ENCODE data around the gene WDR37. TPM values are rescaled to one million over a fixed set of nuclear protein-coding genes. Genes with fewer than 3 reads are reported as not detected.

The WDR37 gene
- total RNA-seq, 1 experiment from 2014 or later: 4.5 TPM

GRCh38 chr10:1096287-1096889 lies 40.2 kb downstream of the WDR37 start:
- Histone ChIP-seq H3K9me2 (replicated peaks; ENCODE audit: low read length) (no peaks in the 10 kb centered on the region), H3K4me3 (ENCODE audit: low read length) (no peak overlapping the region), H3K79me2 (ENCODE audit: low read length) (no peaks in the 10 kb centered on the region), H4K20me1 (ENCODE audit: low read length) (no peaks in the 10 kb centered on the region), H3K4me1 (ENCODE audit: insufficient read depth, low read length) (no peaks in the 10 kb centered on the region), H3K36me3 (ENCODE audit: low read depth, low read length) (no peaks in the 10 kb centered on the region), H3K9me3 (ENCODE audit: low read length) (no peaks in the 10 kb centered on the region), H3F3A (ENCODE audit: low read length, unreplicated experiment) (no peaks in the 10 kb centered on the region), H3K4me2 (ENCODE audit: low read length) (no peak overlapping the region), H3K27me3 (ENCODE audit: low read length) (no peaks in the 10 kb centered on the region), H2AFZ (ENCODE audit: low read length) (no peak overlapping the region), H3K27ac (ENCODE audit: low read length) (no peak overlapping the region), H3K9ac (ENCODE audit: low read length) (no peak overlapping the region)
- POLR2A ChIA-PET (ENCODE audit: unreplicated experiment): no interaction called here
- DNase-seq (no peak), ATAC-seq (no peak)
- BruUV-seq (replicated peaks): no TSS peak
- intact Hi-C loops (cut with micrococcal nuclease): no loop called here
- CTCF ChIA-PET: no interaction called here
- TF ChIP-seq, protein P1, sequence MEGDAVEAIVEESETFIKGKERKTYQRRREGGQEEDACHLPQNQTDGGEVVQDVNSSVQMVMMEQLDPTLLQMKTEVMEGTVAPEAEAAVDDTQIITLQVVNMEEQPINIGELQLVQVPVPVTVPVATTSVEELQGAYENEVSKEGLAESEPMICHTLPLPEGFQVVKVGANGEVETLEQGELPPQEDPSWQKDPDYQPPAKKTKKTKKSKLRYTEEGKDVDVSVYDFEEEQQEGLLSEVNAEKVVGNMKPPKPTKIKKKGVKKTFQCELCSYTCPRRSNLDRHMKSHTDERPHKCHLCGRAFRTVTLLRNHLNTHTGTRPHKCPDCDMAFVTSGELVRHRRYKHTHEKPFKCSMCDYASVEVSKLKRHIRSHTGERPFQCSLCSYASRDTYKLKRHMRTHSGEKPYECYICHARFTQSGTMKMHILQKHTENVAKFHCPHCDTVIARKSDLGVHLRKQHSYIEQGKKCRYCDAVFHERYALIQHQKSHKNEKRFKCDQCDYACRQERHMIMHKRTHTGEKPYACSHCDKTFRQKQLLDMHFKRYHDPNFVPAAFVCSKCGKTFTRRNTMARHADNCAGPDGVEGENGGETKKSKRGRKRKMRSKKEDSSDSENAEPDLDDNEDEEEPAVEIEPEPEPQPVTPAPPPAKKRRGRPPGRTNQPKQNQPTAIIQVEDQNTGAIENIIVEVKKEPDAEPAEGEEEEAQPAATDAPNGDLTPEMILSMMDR (conservative IDR thresholded peaks at IDR 0.05; ENCODE audit: low read depth, low read length): no peak
- TF ChIP-seq EZH2phosphoT487 (IDR thresholded peaks at IDR 0.05; ENCODE audit: borderline replicate concordance, low read length) (no peak), EZH2 (IDR thresholded peaks at IDR 0.05; ENCODE audit: low read length, unreplicated experiment) (no peak)

DNA sequence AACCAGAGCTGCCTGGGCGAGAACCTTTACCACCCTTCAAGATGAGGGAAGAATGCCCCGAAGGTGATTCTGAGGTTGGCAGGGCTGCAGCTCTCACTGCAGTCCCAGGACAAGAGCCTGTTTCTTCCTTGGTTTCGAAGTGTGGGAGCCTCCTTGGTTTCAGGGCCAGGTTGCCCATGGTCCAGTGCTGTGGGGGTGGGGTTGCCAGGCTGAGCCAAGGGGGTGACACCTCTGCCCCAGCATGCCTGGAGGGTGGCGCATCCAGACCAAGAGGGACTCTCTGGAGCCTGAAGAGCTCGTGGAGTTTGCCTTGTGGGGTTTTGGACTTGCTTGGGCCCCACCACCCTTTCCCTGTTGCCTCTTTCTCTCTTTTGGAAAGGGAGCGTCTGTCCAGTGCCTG lies 41.3 kb downstream of the WDR37 start:
- ATAC-seq (no peak), DNase-seq (no peak)
- Histone ChIP-seq H3K9me2 (replicated peaks; ENCODE audit: low read length) (no peaks in the 10 kb centered on the region), H3K27ac (ENCODE audit: low read length) (no peak overlapping the region), H3K4me2 (ENCODE audit: low read length) (no peak overlapping the region), H3K4me3 (ENCODE audit: low read length) (no peak overlapping the region), H2AFZ (ENCODE audit: low read length) (no peak overlapping the region), H3K4me1 (ENCODE audit: insufficient read depth, low read length) (no peaks in the 10 kb centered on the region; the same call in 1 of the 2 replicates), H3K79me2 (ENCODE audit: low read length) (no peaks in the 10 kb centered on the region), H3K9me3 (ENCODE audit: low read length) (no peaks in the 10 kb centered on the region), H3K9ac (ENCODE audit: low read length) (no peak overlapping the region), H4K20me1 (ENCODE audit: low read length) (no peaks in the 10 kb centered on the region), H3K27me3 (ENCODE audit: low read length) (no peaks in the 10 kb centered on the region), H3K36me3 (ENCODE audit: low read depth, low read length) (no peaks in the 10 kb centered on the region), H3F3A (ENCODE audit: low read length, unreplicated experiment) (no peaks in the 10 kb centered on the region)
- POLR2A ChIA-PET (ENCODE audit: unreplicated experiment): no interaction called here
- CTCF ChIA-PET: no interaction called here
- TF ChIP-seq EZH2phosphoT487 (IDR thresholded peaks at IDR 0.05; ENCODE audit: borderline replicate concordance, low read length): no peak
- TF ChIP-seq, protein P1 (conservative IDR thresholded peaks at IDR 0.05; ENCODE audit: low read depth, low read length): no peak
- TF ChIP-seq EZH2 (IDR thresholded peaks at IDR 0.05; ENCODE audit: low read length, unreplicated experiment): no peak
- intact Hi-C loops (cut with micrococcal nuclease): no loop called here
- BruUV-seq (replicated peaks): no TSS peak

DNA sequence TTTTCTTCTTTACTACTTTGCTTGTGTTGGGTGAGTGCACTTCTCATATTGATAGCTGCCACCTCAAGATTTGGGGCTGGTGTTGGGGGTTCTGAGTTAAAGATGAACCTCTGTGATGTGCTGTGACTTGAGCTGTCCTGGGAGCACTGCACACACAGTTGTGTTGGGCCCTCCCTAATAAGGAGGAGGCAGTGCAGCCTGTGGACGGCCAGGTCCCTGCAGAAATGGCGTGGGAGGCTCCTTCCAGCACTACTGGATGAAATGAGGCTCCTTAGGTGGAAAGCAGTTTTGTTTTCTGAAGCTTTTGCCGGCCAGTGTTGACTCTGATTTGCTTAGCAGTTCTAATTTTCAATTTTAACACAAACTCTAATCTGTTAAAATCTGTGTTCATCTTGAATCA lies 44.0 kb downstream of the WDR37 start:
- intact Hi-C loops (cut with micrococcal nuclease): no loop called here

More for the DNA sequence above, 44.0 kb downstream of the WDR37 start:
- no TSS peak for BruUV-seq (replicated peaks)
- TF ChIP-seq, protein P1 (conservative IDR thresholded peaks at IDR 0.05; ENCODE audit: low read depth, low read length): no peak
- no peak for TF ChIP-seq EZH2 (IDR thresholded peaks at IDR 0.05; ENCODE audit: low read length, unreplicated experiment)
- TF ChIP-seq EZH2phosphoT487 (IDR thresholded peaks at IDR 0.05; ENCODE audit: borderline replicate concordance, low read length): no peak
- H3K9me2 ChIP-seq (replicated peaks; ENCODE audit: low read length): no peaks in the 10 kb centered on the region
- H3K4me3 ChIP-seq (ENCODE audit: low read length): no peak overlapping the region
- no peaks in the 10 kb centered on the region for H3K27me3 ChIP-seq (ENCODE audit: low read length)
- H3K27ac ChIP-seq (ENCODE audit: low read length): no peak overlapping the region
- no peaks in the 10 kb centered on the region for H3K9me3 ChIP-seq (ENCODE audit: low read length)
- H3K36me3 ChIP-seq (ENCODE audit: low read depth, low read length): no peaks in the 10 kb centered on the region
- ChIA-PET POLR2A (ENCODE audit: unreplicated experiment) (no interaction called here), CTCF (no interaction called here)
- no peaks in the 10 kb centered on the region for H3F3A ChIP-seq (ENCODE audit: low read length, unreplicated experiment)
- DNase-seq: no peak
- no peaks in the 10 kb centered on the region for H4K20me1 ChIP-seq (ENCODE audit: low read length)
- H3K79me2 ChIP-seq (ENCODE audit: low read length): no peaks in the 10 kb centered on the region
- no peak overlapping the region for H3K9ac ChIP-seq (ENCODE audit: low read length)
- ATAC-seq: no peak
- H3K4me2 ChIP-seq (ENCODE audit: low read length): no peak overlapping the region
- H3K4me1 ChIP-seq (ENCODE audit: insufficient read depth, low read length): no peaks in the 10 kb centered on the region; the same call in 1 of the 2 replicates
- H2AFZ ChIP-seq (ENCODE audit: low read length): no peak overlapping the region
